HFF-Myc (cell line): ENCODE measurements around the gene FRRS1.
"Not testable (repeated sequence)": the region's sequence is repeated elsewhere in the genome, so short reads cannot be mapped to it uniquely, and the experiment has no call there.

ENCODE experiments used
- DNase-seq: peaks from one replicate; pipeline ENCODE4 v3.0.0-alpha.2; 2011; ENCODE audit warnings: low read depth; ENCODE audit errors: extremely low read depth
- H3K4me3 ChIP-seq: replicated peaks from 2 replicates; pipeline ENCODE4 v1.5.1; 2011; ENCODE audit warnings: low read depth, mild to moderate bottlenecking, control low read depth, low read length
- TF ChIP-seq, protein P1 (sequence below): IDR thresholded peaks from 2 replicates; pipeline ENCODE4 v1.5.1; 2012; ENCODE audit warnings: mild to moderate bottlenecking, low read depth, low read length, control low read depth; ENCODE audit errors: missing control alignments

FRRS1 gene

GRCh38 chr1:99766378-99766800 is at the start of gene FRRS1:
Gene FRRS1 (minus strand): TSS chr1:99766635. CDS start chr1:99748768, 17,867 bp downstream.
- TF ChIP-seq, protein P1, sequence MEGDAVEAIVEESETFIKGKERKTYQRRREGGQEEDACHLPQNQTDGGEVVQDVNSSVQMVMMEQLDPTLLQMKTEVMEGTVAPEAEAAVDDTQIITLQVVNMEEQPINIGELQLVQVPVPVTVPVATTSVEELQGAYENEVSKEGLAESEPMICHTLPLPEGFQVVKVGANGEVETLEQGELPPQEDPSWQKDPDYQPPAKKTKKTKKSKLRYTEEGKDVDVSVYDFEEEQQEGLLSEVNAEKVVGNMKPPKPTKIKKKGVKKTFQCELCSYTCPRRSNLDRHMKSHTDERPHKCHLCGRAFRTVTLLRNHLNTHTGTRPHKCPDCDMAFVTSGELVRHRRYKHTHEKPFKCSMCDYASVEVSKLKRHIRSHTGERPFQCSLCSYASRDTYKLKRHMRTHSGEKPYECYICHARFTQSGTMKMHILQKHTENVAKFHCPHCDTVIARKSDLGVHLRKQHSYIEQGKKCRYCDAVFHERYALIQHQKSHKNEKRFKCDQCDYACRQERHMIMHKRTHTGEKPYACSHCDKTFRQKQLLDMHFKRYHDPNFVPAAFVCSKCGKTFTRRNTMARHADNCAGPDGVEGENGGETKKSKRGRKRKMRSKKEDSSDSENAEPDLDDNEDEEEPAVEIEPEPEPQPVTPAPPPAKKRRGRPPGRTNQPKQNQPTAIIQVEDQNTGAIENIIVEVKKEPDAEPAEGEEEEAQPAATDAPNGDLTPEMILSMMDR, result no peak
- DNase-seq, result peak; percentile 54
- peak within 1 kb of the TSS; percentile 63 for H3K4me3 ChIP-seq

DNA sequence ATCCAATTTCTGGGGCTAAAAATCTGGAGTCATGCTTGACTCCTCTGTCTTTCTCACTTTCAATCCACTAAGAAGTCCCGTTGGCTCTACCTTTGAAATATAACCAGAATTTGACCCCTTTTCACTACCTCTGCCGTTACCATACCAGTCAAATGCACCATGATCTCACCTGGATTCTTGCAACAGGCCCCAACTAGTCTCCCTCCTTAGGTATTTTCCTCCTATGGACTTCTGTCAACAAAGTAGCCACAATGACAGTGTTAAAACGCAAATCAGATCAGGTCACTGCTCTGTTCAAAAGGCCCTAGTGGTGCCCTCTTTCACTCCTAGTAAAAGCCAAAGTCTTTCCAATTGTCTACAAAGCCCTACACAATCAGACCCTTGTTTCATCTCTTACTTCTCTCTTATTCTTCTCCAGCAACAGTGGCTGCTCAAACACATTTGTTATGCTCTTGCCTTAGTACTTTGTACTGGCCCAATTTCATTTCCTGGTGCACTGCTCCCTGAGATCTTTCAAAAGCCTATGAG is 48.0 kb upstream of the FRRS1 start:
- DNase-seq, result no peak
- TF ChIP-seq, protein P1, result no peak
- H3K4me3 ChIP-seq, result no peak overlapping the region

GRCh38 chr1:99811747-99812146 is 45.3 kb upstream of the FRRS1 start:
- TF ChIP-seq, protein P1, result no peak
- no peak for DNase-seq
- H3K4me3 ChIP-seq, result no peak overlapping the region

DNA sequence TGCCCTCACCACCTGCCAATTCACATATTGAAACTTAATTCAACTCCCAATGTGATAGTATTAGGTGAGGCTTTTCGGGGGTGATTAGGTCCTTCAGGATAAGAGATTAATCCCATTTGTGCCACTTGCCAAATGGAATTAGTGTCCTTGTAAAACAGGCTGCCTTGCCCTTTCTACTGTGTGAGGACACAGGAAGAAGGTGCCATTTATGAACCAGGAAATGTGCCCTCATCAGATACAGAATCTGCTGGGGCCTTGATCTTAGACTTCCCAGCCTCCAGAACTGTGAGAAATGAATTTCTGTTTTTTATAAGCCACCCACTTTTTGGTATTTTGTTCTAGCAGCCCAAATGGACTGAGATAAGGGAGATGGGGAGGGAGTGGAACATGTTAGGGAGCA is 44.6 kb upstream of the FRRS1 start:
- H3K4me3 ChIP-seq, result no peak overlapping the region
- DNase-seq, result no peak
- TF ChIP-seq, protein P1, result no peak

GRCh38 chr1:99808391-99809115 is 42.1 kb upstream of the FRRS1 start:
- H3K4me3 ChIP-seq, result no peak overlapping the region
- TF ChIP-seq, protein P1, result peak; percentile 30
- DNase-seq, result peak; percentile 88

- TF ChIP-seq, protein P1, result no peak
- DNase-seq, result no peak
- H3K4me3 ChIP-seq, result no peak overlapping the region
These were observed 40.4 kb upstream of the FRRS1 start for GRCh38 chr1:99806882-99807281.

DNA sequence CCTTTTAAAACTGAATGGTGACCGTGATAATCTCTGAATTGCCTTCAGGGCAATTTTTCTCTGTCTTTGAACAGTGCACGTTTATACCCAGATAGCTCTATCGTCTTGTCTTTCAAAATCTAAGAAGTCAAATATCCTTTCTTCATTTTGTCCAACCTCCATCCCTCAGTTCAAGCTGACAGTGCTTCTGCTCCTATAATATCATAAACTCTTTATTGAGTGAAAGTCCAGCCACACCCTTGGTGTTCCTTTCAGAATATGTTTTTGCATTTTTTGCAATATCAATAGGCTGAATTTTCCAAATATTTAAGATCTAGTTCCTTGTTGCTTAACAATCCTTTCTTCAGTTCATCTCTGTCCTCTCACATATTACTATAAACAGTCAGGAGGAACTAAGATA is 35.1 kb upstream of the FRRS1 start:
- no peak for DNase-seq
- TF ChIP-seq, protein P1, result no peak
- H3K4me3 ChIP-seq, result no peak overlapping the region

DNA sequence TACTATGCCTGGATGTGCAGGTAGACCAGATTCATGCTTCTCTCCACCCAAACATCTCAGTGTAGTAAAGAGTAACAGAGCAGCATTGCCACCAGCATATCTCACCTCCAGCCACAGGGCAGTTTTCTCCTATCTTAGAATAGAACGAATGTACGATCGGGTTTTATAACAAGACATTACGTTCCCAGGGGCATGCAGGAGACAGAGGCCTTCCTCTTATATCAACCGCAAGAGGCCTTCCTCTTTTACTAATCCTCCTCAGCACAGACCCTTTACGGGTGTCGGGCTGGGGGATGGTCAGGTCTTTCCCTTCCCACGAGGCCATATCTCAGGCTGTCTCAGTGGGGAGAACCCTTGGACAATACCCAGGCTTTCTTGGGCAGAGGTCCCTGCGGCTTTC is 27.4 kb upstream of the FRRS1 start:
- DNase-seq, H3K4me3 ChIP-seq: not testable (repeated sequence)
